Loucy (cell line): Measurements from ENCODE around the gene CNTFR.

Experiments
- EZH2phosphoT487 ChIP-seq: fragments of 200-600 bp; IDR thresholded peaks from 2 replicates; pipeline ENCODE4 v1.6.1; 2018; ENCODE audit warnings: antibody characterized with exemption, mild to moderate bottlenecking, moderate library complexity, borderline replicate concordance
- TF ChIP-seq, protein P1 (sequence below): fragments of 200-600 bp; sonication (generic); conservative IDR thresholded peaks from 2 replicates; pipeline ENCODE4 v1.5.1; 2014; ENCODE audit warnings: mild to moderate bottlenecking, antibody characterized with exemption, low read length

DNA sequence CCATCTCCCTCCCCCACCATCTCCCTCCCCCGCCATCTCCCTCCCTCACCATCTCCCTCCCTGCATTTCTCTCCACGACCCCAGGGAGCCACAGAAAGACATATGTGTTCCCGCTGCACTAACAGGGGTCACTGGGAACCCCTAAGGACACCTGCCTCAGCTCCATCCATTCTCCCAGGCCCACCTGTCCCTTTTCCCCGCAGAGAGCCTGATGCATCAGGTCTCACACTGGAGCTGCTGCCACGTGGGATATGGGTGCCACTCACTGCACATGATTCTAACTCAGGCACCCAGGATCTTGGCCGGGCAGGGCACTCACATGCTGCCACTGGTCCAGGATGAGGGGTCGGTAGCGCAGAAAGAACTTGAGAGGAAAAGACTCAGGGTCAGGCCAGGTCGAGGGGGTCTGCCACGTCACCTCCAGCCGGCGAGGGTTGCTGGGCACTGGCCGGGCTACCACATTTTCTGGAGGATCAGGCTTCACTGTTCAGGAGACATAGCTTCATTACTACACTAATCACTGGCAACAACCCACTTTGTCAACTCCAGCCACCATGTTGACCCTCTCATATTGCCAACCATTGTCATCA lies 33.5 kb downstream of the CNTFR start:
- TF ChIP-seq, protein P1, sequence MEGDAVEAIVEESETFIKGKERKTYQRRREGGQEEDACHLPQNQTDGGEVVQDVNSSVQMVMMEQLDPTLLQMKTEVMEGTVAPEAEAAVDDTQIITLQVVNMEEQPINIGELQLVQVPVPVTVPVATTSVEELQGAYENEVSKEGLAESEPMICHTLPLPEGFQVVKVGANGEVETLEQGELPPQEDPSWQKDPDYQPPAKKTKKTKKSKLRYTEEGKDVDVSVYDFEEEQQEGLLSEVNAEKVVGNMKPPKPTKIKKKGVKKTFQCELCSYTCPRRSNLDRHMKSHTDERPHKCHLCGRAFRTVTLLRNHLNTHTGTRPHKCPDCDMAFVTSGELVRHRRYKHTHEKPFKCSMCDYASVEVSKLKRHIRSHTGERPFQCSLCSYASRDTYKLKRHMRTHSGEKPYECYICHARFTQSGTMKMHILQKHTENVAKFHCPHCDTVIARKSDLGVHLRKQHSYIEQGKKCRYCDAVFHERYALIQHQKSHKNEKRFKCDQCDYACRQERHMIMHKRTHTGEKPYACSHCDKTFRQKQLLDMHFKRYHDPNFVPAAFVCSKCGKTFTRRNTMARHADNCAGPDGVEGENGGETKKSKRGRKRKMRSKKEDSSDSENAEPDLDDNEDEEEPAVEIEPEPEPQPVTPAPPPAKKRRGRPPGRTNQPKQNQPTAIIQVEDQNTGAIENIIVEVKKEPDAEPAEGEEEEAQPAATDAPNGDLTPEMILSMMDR = no peak
- no peak for TF ChIP-seq EZH2phosphoT487
